SK-N-SH (cell line): ENCODE data around the gene TINAG.

ENCODE experiments used
- POLR2AphosphoS5 ChIP-seq: IDR thresholded peaks from 2 replicates; pipeline ENCODE4 v1.6.1; 2012; ENCODE audit warnings: low read depth, low read length
- RFX5 ChIP-seq: IDR thresholded peaks from 2 replicates; pipeline ENCODE4 v1.6.1; 2012; ENCODE audit warnings: mild to moderate bottlenecking, improper control_type of control experiment, low read length
- TCF12 ChIP-seq: IDR thresholded peaks from 2 replicates; pipeline ENCODE4 v1.4.0; 2012
- TF ChIP-seq, protein P1 (sequence below): fragments of 200-600 bp; sonication (generic); IDR thresholded peaks from 2 replicates; pipeline ENCODE4 v1.6.1; 2017; ENCODE audit warnings: antibody characterized with exemption, mild to moderate bottlenecking, moderate library complexity
- TF ChIP-seq, protein P2 (sequence below): IDR thresholded peaks from 2 replicates; pipeline ENCODE4 v1.4.0; 2012; ENCODE audit warnings: low read depth, borderline replicate concordance

DNA sequence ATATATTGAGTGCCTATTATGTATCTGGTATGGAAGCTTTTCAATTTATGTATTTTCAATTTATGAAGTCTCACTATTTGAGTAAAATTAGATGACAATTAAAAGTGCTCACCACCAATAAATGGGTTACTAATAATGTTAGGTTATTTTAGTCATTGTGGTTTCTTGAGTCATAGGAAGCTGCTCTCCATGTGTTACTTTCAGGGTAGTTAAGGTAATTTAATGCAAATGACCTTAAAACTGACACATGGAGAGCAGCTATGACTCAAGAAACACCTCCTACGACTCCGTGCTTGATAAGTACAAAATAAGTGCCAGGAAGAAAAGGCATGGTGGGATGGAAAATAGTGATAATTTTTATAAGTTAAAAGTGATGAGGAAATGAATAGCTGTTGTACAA, 16.5 kb upstream of the TINAG start:
- TF ChIP-seq, protein P1, sequence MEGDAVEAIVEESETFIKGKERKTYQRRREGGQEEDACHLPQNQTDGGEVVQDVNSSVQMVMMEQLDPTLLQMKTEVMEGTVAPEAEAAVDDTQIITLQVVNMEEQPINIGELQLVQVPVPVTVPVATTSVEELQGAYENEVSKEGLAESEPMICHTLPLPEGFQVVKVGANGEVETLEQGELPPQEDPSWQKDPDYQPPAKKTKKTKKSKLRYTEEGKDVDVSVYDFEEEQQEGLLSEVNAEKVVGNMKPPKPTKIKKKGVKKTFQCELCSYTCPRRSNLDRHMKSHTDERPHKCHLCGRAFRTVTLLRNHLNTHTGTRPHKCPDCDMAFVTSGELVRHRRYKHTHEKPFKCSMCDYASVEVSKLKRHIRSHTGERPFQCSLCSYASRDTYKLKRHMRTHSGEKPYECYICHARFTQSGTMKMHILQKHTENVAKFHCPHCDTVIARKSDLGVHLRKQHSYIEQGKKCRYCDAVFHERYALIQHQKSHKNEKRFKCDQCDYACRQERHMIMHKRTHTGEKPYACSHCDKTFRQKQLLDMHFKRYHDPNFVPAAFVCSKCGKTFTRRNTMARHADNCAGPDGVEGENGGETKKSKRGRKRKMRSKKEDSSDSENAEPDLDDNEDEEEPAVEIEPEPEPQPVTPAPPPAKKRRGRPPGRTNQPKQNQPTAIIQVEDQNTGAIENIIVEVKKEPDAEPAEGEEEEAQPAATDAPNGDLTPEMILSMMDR = no peak
- no peak for TF ChIP-seq RFX5
- TF ChIP-seq, protein P2, sequence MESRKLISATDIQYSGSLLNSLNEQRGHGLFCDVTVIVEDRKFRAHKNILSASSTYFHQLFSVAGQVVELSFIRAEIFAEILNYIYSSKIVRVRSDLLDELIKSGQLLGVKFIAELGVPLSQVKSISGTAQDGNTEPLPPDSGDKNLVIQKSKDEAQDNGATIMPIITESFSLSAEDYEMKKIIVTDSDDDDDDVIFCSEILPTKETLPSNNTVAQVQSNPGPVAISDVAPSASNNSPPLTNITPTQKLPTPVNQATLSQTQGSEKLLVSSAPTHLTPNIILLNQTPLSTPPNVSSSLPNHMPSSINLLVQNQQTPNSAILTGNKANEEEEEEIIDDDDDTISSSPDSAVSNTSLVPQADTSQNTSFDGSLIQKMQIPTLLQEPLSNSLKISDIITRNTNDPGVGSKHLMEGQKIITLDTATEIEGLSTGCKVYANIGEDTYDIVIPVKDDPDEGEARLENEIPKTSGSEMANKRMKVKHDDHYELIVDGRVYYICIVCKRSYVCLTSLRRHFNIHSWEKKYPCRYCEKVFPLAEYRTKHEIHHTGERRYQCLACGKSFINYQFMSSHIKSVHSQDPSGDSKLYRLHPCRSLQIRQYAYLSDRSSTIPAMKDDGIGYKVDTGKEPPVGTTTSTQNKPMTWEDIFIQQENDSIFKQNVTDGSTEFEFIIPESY = no peak
- TF ChIP-seq TCF12 = peak; percentile 56; the same call in 1 of the 2 replicates
- no peak for TF ChIP-seq POLR2AphosphoS5
